ENCODE data around the gene UBA52. TPM values are rescaled to one million over a fixed set of nuclear protein-coding genes. Genes with fewer than 3 reads are reported as not detected.

The UBA52 gene
- total and polyA plus RNA-seq, 2 donors (not counting 1 experiment from before 2014, with no cell fraction given): 1,837 to 5,694 TPM

GRCh38 chr19:18601875-18602274 is 30.2 kb downstream of the UBA52 start:
- CTCF ChIA-PET: interaction anchor here (2.0 kb wide), 1 partner anchor 11 kb away, joined by 6 read pairs; the partner anchor contains the start of gene TMEM59L
- 56% methylated on average over 1 of the region's 4 CpGs for WGBS (ENCODE audit: insufficient coverage)
- H3K36me3 ChIP-seq (replicated peaks in 1 of 2; ENCODE audit: control extremely low read depth in 1 of 2, control insufficient read depth in 1 of 2, extremely low read depth in 1 of 2, insufficient read depth in 2 of 2, low read length in 1 of 2): no peaks in the 10 kb centered on the region

GRCh38 chr19:18603255-18603957 is 31.7 kb downstream of the UBA52 start:
- Histone ChIP-seq H3K27ac (ENCODE audit: low read length in 2 of 2) (no peak overlapping the region), H3K9ac (ENCODE audit: low read length) (no peak overlapping the region), H3K36me3 (replicated peaks in 1 of 2; ENCODE audit: control extremely low read depth in 1 of 2, control insufficient read depth in 1 of 2, extremely low read depth in 1 of 2, insufficient read depth in 2 of 2, low read length in 1 of 2) (no peaks in the 10 kb centered on the region), H3K27me3 (replicated peaks in 1 of 4; ENCODE audit: control extremely low read depth in 1 of 4, control insufficient read depth in 3 of 4, insufficient read depth in 4 of 4, low read length in 3 of 4) (peaks cover 0 to 69% (median 35%) of the 10 kb centered on the region in 4 experiments), H3K4me1 (ENCODE audit: control insufficient read depth in 2 of 2, insufficient read depth in 2 of 2, low read length in 2 of 2) (peaks cover 26 to 31% of the 10 kb centered on the region in 2 donors), H4K20me1 (ENCODE audit: control insufficient read depth, insufficient read depth, low read length, poor library complexity, severe bottlenecking) (no peaks in the 10 kb centered on the region), H3K4me2 (replicated peaks; ENCODE audit: low read depth, low read length, poor library complexity, severe bottlenecking) (no peak overlapping the region), H3K79me2 (ENCODE audit: control insufficient read depth, insufficient read depth, low read length) (no peaks in the 10 kb centered on the region), H3K4me3 (ENCODE audit: control extremely low read depth in 1 of 5, extremely low read depth in 1 of 5, insufficient read depth in 1 of 5, low read depth in 2 of 5, low read length in 4 of 5) (no peak overlapping the region), H3K9me3 (ENCODE audit: control extremely low read depth in 1 of 3, control insufficient read depth in 2 of 3, insufficient read depth in 1 of 3, low read length in 2 of 3) (peaks cover 0 to 11% (median 0%) of the 10 kb centered on the region in 3 donors), H2AFZ (ENCODE audit: insufficient read depth, low read depth, low read length, poor library complexity, severe bottlenecking) (no peak overlapping the region)
- DNase-seq: no peak
- ATAC-seq (ENCODE audit: low read depth): peak; percentile 48
- Mint-ChIP-seq H3K27me3 (peaks cover 32% of the 10 kb centered on the region), H3K9me3 (ENCODE audit: insufficient read depth) (no peaks in the 10 kb centered on the region), H3K4me3 (peak overlapping the region; percentile 32), H3K27ac (peak overlapping the region; percentile 46), H3K4me1 (peaks cover 16% of the 10 kb centered on the region)
- TF ChIP-seq, protein P1, sequence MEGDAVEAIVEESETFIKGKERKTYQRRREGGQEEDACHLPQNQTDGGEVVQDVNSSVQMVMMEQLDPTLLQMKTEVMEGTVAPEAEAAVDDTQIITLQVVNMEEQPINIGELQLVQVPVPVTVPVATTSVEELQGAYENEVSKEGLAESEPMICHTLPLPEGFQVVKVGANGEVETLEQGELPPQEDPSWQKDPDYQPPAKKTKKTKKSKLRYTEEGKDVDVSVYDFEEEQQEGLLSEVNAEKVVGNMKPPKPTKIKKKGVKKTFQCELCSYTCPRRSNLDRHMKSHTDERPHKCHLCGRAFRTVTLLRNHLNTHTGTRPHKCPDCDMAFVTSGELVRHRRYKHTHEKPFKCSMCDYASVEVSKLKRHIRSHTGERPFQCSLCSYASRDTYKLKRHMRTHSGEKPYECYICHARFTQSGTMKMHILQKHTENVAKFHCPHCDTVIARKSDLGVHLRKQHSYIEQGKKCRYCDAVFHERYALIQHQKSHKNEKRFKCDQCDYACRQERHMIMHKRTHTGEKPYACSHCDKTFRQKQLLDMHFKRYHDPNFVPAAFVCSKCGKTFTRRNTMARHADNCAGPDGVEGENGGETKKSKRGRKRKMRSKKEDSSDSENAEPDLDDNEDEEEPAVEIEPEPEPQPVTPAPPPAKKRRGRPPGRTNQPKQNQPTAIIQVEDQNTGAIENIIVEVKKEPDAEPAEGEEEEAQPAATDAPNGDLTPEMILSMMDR (IDR thresholded peaks at IDR 0.05): no peak
- no peak for TF ChIP-seq EZH2 (IDR thresholded peaks at IDR 0.05; ENCODE audit: borderline replicate concordance, insufficient read depth, low read depth, low read length, poor library complexity, severe bottlenecking)
- 4% methylated on average over 31 of the region's 32 CpGs for WGBS (ENCODE audit: insufficient coverage)
- CTCF ChIA-PET: interaction anchor here (0.7 to 2.0 kb wide), 2 partner anchors 9 to 18 kb away, joined by 3 to 6 read pairs; partner anchors contain the start of gene TMEM59L
- intact Hi-C loops (cut with micrococcal nuclease): no loop called here
- POLR2A ChIA-PET: interaction anchor here (0.6 to 0.8 kb wide), 2 partner anchors 9 to 20 kb away, joined by 3 to 7 read pairs; no protein-coding TSS in a partner anchor

More at GRCh38 chr19:18601875-18602274, 30.2 kb downstream of the UBA52 start:
- no peak for ATAC-seq (ENCODE audit: low read depth)
- Histone ChIP-seq H3K9ac (ENCODE audit: low read length) (no peak overlapping the region), H3K4me3 (ENCODE audit: control extremely low read depth in 1 of 5, extremely low read depth in 1 of 5, insufficient read depth in 1 of 5, low read depth in 2 of 5, low read length in 4 of 5) (no peak overlapping the region), H3K4me2 (replicated peaks; ENCODE audit: low read depth, low read length, poor library complexity, severe bottlenecking) (no peak overlapping the region), H3K9me3 (ENCODE audit: control extremely low read depth in 1 of 3, control insufficient read depth in 2 of 3, insufficient read depth in 1 of 3, low read length in 2 of 3) (peaks cover 0 to 4% (median 0%) of the 10 kb centered on the region in 3 donors), H3K79me2 (ENCODE audit: control insufficient read depth, insufficient read depth, low read length) (no peaks in the 10 kb centered on the region), H2AFZ (ENCODE audit: insufficient read depth, low read depth, low read length, poor library complexity, severe bottlenecking) (no peak overlapping the region), H3K27ac (ENCODE audit: low read length in 2 of 2) (no peak overlapping the region), H3K27me3 (replicated peaks in 1 of 4; ENCODE audit: control extremely low read depth in 1 of 4, control insufficient read depth in 3 of 4, insufficient read depth in 4 of 4, low read length in 3 of 4) (peaks cover 0 to 69% (median 27%) of the 10 kb centered on the region in 4 experiments), H3K4me1 (ENCODE audit: control insufficient read depth in 2 of 2, insufficient read depth in 2 of 2, low read length in 2 of 2) (peaks cover 13 to 21% of the 10 kb centered on the region in 2 donors), H4K20me1 (ENCODE audit: control insufficient read depth, insufficient read depth, low read length, poor library complexity, severe bottlenecking) (no peaks in the 10 kb centered on the region)
- TF ChIP-seq, protein P1 (IDR thresholded peaks at IDR 0.05): no peak
- no peak for TF ChIP-seq EZH2 (IDR thresholded peaks at IDR 0.05; ENCODE audit: borderline replicate concordance, insufficient read depth, low read depth, low read length, poor library complexity, severe bottlenecking)
- Mint-ChIP-seq H3K9me3 (ENCODE audit: insufficient read depth) (no peaks in the 10 kb centered on the region), H3K4me3 (no peak overlapping the region), H3K27me3 (peaks cover 32% of the 10 kb centered on the region), H3K4me1 (peaks cover 12% of the 10 kb centered on the region), H3K27ac (no peak overlapping the region)
- DNase-seq: no peak
- intact Hi-C loops (cut with micrococcal nuclease): no loop called here
- POLR2A ChIA-PET: no interaction called here

Data from B cell (primary cell).